Spinal cord (tissue), 10 donors: ENCODE measurements around the gene NOS3. TPM values are rescaled to one million over a fixed set of nuclear protein-coding genes. Genes with fewer than 3 reads are reported as not detected.
"Not testable (repeated sequence)": the region's sequence is repeated elsewhere in the genome, so short reads cannot be mapped to it uniquely, and the experiment has no call there.

ENCODE experiments used
- DNase-seq, 6 donors: peaks; one replicate each; pipeline versions ENCODE4 v3.0.0 to v3.0.0-alpha.2; 2013 to 2015; ENCODE audit warnings: low spot score in 6 of 6, low read depth in 4 of 6
- H3K27ac ChIP-seq: one replicate; pipeline ENCODE4 v1.5.1; 2013; ENCODE audit warnings: low read depth, low read length, control low read depth
- H3K27me3 ChIP-seq: one replicate; pipeline ENCODE4 v1.6.1; 2013; ENCODE audit warnings: low read length; ENCODE audit not compliant: control insufficient read depth, insufficient read depth
- H3K36me3 ChIP-seq: one replicate; pipeline ENCODE4 v1.6.1; 2013; ENCODE audit warnings: low read length; ENCODE audit not compliant: control insufficient read depth, insufficient read depth
- H3K4me1 ChIP-seq: one replicate; pipeline ENCODE4 v1.6.1; 2013; ENCODE audit warnings: low read length; ENCODE audit not compliant: control insufficient read depth, insufficient read depth
- H3K4me3 ChIP-seq: one replicate; pipeline ENCODE4 v1.5.1; 2013; ENCODE audit warnings: low read depth, low read length, control low read depth
- H3K9me3 ChIP-seq: one replicate; pipeline ENCODE4 v1.6.1; 2013; ENCODE audit warnings: low read length; ENCODE audit not compliant: control insufficient read depth, insufficient read depth
- WGBS: methylation state at CpG from one replicate; pipeline ENCODE4 v1.1.5; 2013; ENCODE audit warnings: missing lambda C conversion rate; ENCODE audit not compliant: insufficient coverage; 5-methylcytosine and 5-hydroxymethylcytosine counted together
- polyA plus RNA-seq, 2 donors: library from polyadenylated mRNA; unstranded; fragments of 120-200 nt; gene quantifications; one replicate each; pipeline ENCODE4 v1.2.1, GENCODE V29; 2013; ENCODE audit not compliant: insufficient read length in 2 of 2
- total RNA-seq, 2 donors: library from RNA; depleted of rRNA in 1 of 2; stranded (reverse); fragments of 120-200 nt in 1 of 2; fragments of >200 nt in 1 of 2; gene quantifications; one replicate each; pipeline versions ENCODE4 v1.2.3 to v1.2.4, GENCODE V29; 2013 to 2014
- donor health status: healthy.

The NOS3 gene
- total and polyA plus RNA-seq, 4 donors, result 2.4 to 13.4 (median 9.3) TPM

GRCh38 chr7:151040616-151041375 lies 50.0 kb downstream of the NOS3 start:
- peaks cover 8% of the 10 kb centered on the region for H3K4me1 ChIP-seq
- H3K4me3 ChIP-seq, result no peak overlapping the region
- no peaks in the 10 kb centered on the region for H3K27me3 ChIP-seq
- no peaks in the 10 kb centered on the region for H3K9me3 ChIP-seq
- H3K36me3 ChIP-seq, result peaks cover 100% of the 10 kb centered on the region
- no peak overlapping the region for H3K27ac ChIP-seq
- WGBS, result 90% methylated on average over 30 of the region's 30 CpGs
- DNase-seq, result no peak

GRCh38 chr7:151043449-151043848 lies 52.6 kb downstream of the NOS3 start:
- DNase-seq, H3K4me3 ChIP-seq, H3K9me3 ChIP-seq, H3K27ac ChIP-seq, H3K27me3 ChIP-seq: not testable (repeated sequence)
- WGBS, result 99% methylated on average over 10 of the region's 10 CpGs
- peaks cover 86% of the 10 kb centered on the region for H3K36me3 ChIP-seq
- H3K4me1 ChIP-seq, result peaks cover 35% of the 10 kb centered on the region

- 96% methylated on average over 16 of the region's 20 CpGs for WGBS
- Histone ChIP-seq H3K36me3 (peaks cover 83% of the 10 kb centered on the region), H3K27me3 (no peaks in the 10 kb centered on the region), H3K4me3 (no peak overlapping the region), H3K27ac (no peak overlapping the region), H3K4me1 (peaks cover 37% of the 10 kb centered on the region), H3K9me3 (no peaks in the 10 kb centered on the region)
- DNase-seq, result no peak
Measured at GRCh38 chr7:151043959-151044358, 53.1 kb downstream of the NOS3 start.

- no peak overlapping the region for H3K4me3 ChIP-seq
- peaks cover 44% of the 10 kb centered on the region for H3K4me1 ChIP-seq
- H3K27ac ChIP-seq, result no peak overlapping the region
- no peak for DNase-seq
- WGBS, result 68% methylated on average over 7 of the region's 11 CpGs
- H3K27me3 ChIP-seq, result no peaks in the 10 kb centered on the region
- no peaks in the 10 kb centered on the region for H3K9me3 ChIP-seq
- H3K36me3 ChIP-seq, result peaks cover 77% of the 10 kb centered on the region
Measured at GRCh38 chr7:151045262-151045661, 54.4 kb downstream of the NOS3 start.

GRCh38 chr7:151045967-151046366 lies 55.1 kb downstream of the NOS3 start:
- H3K27ac ChIP-seq, result no peak overlapping the region
- 83% methylated on average over 8 of the region's 9 CpGs for WGBS
- H3K36me3 ChIP-seq, result peaks cover 70% of the 10 kb centered on the region
- H3K9me3 ChIP-seq, result no peaks in the 10 kb centered on the region
- H3K4me1 ChIP-seq, result peaks cover 48% of the 10 kb centered on the region
- DNase-seq, result no peak
- no peaks in the 10 kb centered on the region for H3K27me3 ChIP-seq
- H3K4me3 ChIP-seq, result no peak overlapping the region

GRCh38 chr7:151046603-151047573 lies 56.1 kb downstream of the NOS3 start:
- Histone ChIP-seq H3K9me3 (no peaks in the 10 kb centered on the region), H3K36me3 (peaks cover 65% of the 10 kb centered on the region), H3K4me3 (no peak overlapping the region), H3K27me3 (no peaks in the 10 kb centered on the region), H3K27ac (peak overlapping the region; percentile 43), H3K4me1 (peaks cover 53% of the 10 kb centered on the region)
- 14% methylated on average over 9 of the region's 14 CpGs for WGBS
- DNase-seq, result peak in 3 of 6 donors; percentile 38 to 78 (median 76)

GRCh38 chr7:151047976-151048815 lies 57.4 kb downstream of the NOS3 start, which contains the start of gene ASIC3:
Gene ASIC3 (plus strand): TSS chr7:151048531. CDS start chr7:151048886, 355 bp downstream.
- DNase-seq, result peak in 2 of 6 donors; percentile 38 to 53
- no peak within 1 kb of the TSS for H3K27ac ChIP-seq
- 76% methylated on average over 22 of the region's 22 CpGs for WGBS

GRCh38 chr7:151048911-151049463 lies 58.2 kb downstream of the NOS3 start:
- DNase-seq, result no peak

More at GRCh38 chr7:151047976-151048815, 57.4 kb downstream of the NOS3 start, which contains the start of gene ASIC3:
- Histone ChIP-seq H3K9me3 (no peaks in the 10 kb centered on the region), H3K36me3 (peaks cover 61% of the 10 kb centered on the region), H3K27me3 (no peaks in the 10 kb centered on the region), H3K4me3 (no peak within 1 kb of the TSS), H3K4me1 (peaks cover 54% of the 10 kb centered on the region)

More at GRCh38 chr7:151048911-151049463, 58.2 kb downstream of the NOS3 start:
- WGBS, result 90% methylated on average over 38 of the region's 38 CpGs
- no peaks in the 10 kb centered on the region for H3K9me3 ChIP-seq
- H3K27me3 ChIP-seq, result no peaks in the 10 kb centered on the region
- H3K4me3 ChIP-seq, result no peak overlapping the region
- H3K27ac ChIP-seq, result no peak overlapping the region
- H3K36me3 ChIP-seq, result peaks cover 61% of the 10 kb centered on the region
- peaks cover 54% of the 10 kb centered on the region for H3K4me1 ChIP-seq
